HL-60 (cell line): Measurements from ENCODE around the gene RAB8B.

Experiments
- DNase-seq, 2 experiments: peaks; one replicate each; pipeline ENCODE4 v3.0.0-alpha.2; 2010 to 2020; ENCODE audit warnings: low read depth in 1 of 2, low spot score in 1 of 2
- H3K27ac ChIP-seq: fragments of 250-450 bp; sonication (Bioruptor Pico); replicated peaks from 2 replicates; pipeline ENCODE4 v1.5.1; 2020; ENCODE audit warnings: mild to moderate bottlenecking, moderate library complexity
- H3K27me3 ChIP-seq: fragments of 250-450 bp; sonication (Bioruptor Pico); 2 replicates; pipeline ENCODE4 v1.5.1; 2021; ENCODE audit warnings: mild to moderate bottlenecking, moderate library complexity; ENCODE audit not compliant: insufficient read depth, poor library complexity, severe bottlenecking
- H3K4me3 ChIP-seq: replicated peaks from 2 replicates; pipeline ENCODE4 v1.5.1; 2011; ENCODE audit warnings: mild to moderate bottlenecking, control low read depth, low read length; ENCODE audit not compliant: insufficient read depth
- GABPA ChIP-seq: IDR thresholded peaks from 2 replicates; pipeline ENCODE4 v1.6.1; 2012; ENCODE audit warnings: low read depth
- POLR2AphosphoS5 ChIP-seq: IDR thresholded peaks from 2 replicates; pipeline ENCODE4 v1.6.1; 2012; ENCODE audit warnings: low read depth
- SPI1 ChIP-seq: IDR thresholded peaks from 2 replicates; pipeline ENCODE4 v1.6.1; 2012; ENCODE audit warnings: low read depth, mild to moderate bottlenecking, borderline replicate concordance
- TF ChIP-seq, protein P1 (sequence below): IDR thresholded peaks from 2 replicates; pipeline ENCODE4 v1.6.1; 2012; ENCODE audit warnings: low read depth; ENCODE audit not compliant: insufficient replicate concordance
- TF ChIP-seq, protein P2 (sequence below): IDR thresholded peaks from one replicate; pipeline ENCODE4 v1.5.1; 2011; ENCODE audit warnings: low read length, control low read depth, inconsistent platforms; ENCODE audit not compliant: insufficient read depth

RAB8B gene

DNA sequence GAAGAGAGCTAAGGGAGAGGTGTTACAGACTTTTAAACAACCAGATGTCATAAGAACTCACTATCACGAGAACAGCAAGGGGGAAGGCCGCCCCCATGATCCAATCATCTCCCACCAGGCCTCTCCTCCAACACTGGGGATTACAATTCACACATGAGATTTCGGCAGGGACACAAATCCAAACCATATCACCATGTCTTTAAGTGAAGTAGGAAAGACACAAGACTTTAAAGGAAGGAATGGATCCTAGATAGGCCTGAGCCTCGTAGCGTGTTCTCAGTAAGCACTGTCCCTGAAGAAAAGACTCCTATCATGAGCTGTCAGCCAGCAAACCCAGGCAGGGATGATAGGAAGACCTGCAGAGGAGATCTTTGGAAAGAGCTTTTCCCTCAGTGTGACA is 17.0 kb upstream of the RAB8B start:
- DNase-seq: no peak
- no peaks in the 10 kb centered on the region for H3K27me3 ChIP-seq
- TF ChIP-seq POLR2AphosphoS5 (no peak), SPI1 (no peak), GABPA (no peak)
- TF ChIP-seq, protein P1, sequence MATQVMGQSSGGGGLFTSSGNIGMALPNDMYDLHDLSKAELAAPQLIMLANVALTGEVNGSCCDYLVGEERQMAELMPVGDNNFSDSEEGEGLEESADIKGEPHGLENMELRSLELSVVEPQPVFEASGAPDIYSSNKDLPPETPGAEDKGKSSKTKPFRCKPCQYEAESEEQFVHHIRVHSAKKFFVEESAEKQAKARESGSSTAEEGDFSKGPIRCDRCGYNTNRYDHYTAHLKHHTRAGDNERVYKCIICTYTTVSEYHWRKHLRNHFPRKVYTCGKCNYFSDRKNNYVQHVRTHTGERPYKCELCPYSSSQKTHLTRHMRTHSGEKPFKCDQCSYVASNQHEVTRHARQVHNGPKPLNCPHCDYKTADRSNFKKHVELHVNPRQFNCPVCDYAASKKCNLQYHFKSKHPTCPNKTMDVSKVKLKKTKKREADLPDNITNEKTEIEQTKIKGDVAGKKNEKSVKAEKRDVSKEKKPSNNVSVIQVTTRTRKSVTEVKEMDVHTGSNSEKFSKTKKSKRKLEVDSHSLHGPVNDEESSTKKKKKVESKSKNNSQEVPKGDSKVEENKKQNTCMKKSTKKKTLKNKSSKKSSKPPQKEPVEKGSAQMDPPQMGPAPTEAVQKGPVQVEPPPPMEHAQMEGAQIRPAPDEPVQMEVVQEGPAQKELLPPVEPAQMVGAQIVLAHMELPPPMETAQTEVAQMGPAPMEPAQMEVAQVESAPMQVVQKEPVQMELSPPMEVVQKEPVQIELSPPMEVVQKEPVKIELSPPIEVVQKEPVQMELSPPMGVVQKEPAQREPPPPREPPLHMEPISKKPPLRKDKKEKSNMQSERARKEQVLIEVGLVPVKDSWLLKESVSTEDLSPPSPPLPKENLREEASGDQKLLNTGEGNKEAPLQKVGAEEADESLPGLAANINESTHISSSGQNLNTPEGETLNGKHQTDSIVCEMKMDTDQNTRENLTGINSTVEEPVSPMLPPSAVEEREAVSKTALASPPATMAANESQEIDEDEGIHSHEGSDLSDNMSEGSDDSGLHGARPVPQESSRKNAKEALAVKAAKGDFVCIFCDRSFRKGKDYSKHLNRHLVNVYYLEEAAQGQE: no peak
- TF ChIP-seq, protein P2, sequence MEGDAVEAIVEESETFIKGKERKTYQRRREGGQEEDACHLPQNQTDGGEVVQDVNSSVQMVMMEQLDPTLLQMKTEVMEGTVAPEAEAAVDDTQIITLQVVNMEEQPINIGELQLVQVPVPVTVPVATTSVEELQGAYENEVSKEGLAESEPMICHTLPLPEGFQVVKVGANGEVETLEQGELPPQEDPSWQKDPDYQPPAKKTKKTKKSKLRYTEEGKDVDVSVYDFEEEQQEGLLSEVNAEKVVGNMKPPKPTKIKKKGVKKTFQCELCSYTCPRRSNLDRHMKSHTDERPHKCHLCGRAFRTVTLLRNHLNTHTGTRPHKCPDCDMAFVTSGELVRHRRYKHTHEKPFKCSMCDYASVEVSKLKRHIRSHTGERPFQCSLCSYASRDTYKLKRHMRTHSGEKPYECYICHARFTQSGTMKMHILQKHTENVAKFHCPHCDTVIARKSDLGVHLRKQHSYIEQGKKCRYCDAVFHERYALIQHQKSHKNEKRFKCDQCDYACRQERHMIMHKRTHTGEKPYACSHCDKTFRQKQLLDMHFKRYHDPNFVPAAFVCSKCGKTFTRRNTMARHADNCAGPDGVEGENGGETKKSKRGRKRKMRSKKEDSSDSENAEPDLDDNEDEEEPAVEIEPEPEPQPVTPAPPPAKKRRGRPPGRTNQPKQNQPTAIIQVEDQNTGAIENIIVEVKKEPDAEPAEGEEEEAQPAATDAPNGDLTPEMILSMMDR: no peak
- H3K4me3 ChIP-seq: no peak overlapping the region
- no peak overlapping the region for H3K27ac ChIP-seq

DNA sequence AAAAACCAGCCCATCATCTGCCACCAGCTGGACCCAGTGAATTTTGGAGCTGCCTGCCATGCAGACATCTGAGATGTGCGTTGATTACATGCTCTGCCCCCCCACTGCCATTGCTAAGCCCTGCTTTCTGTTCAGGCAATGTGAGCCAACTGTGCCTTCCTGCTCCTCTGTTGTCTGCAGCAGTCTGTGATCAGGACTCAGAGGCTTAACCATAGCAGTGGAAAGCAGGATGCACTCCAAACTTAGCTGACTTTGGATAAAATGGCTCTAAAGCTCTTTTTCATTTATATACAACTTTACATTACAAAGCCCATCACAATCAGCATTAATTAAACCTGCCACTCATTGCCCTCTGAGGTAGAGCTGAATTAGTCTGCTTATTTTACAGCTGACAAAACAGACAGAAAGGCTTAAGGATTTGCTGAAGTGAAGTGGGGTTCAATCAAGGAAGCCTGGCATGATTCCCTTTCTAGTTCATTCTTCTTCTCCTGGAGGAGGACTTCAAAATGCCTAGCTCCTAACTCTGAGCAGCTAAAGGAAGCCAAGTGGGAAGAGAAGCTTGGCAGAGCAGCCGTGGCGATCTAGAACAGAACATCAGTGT is 16.5 kb upstream of the RAB8B start:
- Histone ChIP-seq H3K4me3 (no peak overlapping the region), H3K27me3 (no peaks in the 10 kb centered on the region), H3K27ac (no peak overlapping the region)
- TF ChIP-seq, protein P1: no peak
- TF ChIP-seq, protein P2: no peak
- TF ChIP-seq POLR2AphosphoS5: no peak
- TF ChIP-seq SPI1: no peak
- TF ChIP-seq GABPA: no peak
- DNase-seq: no peak

DNA sequence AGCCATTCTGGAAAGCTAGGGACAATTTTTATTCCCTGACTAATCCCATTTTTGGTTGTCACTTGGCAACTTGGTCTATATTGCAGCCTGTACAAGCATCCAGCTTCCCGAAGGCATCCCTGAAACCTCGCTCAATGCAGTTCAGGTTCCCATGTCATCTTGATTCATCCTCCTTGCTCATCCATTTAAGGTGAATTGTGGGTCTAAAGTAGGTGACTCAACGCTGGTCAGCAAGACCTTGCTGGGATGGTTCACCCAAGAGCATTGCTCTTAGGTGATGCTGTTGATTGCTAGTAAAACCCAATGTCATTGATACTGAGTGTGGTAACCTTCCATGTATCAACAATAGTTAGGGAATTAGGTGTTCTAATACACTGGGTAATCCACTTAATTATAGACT is 13.1 kb upstream of the RAB8B start:
- no peak overlapping the region for H3K27ac ChIP-seq
- no peak for DNase-seq
- TF ChIP-seq GABPA (no peak), POLR2AphosphoS5 (no peak), SPI1 (no peak)
- TF ChIP-seq, protein P2: no peak
- TF ChIP-seq, protein P1: no peak
- H3K27me3 ChIP-seq: no peaks in the 10 kb centered on the region
- no peak overlapping the region for H3K4me3 ChIP-seq
